HUES48 (cell line): ENCODE measurements around the gene ELL.
A peak's percentile ranks its signal among the peaks of the same experiment; 100 is the strongest.

Source experiments
- H3K27ac ChIP-seq: one replicate; pipeline ENCODE4 v1.7.0; 2013; ENCODE audit warnings: low read depth, low read length, inconsistent platforms
- H3K27me3 ChIP-seq: 2 replicates; pipeline ENCODE4 v1.6.1; 2013; ENCODE audit warnings: mild to moderate bottlenecking, low read length; ENCODE audit not compliant: control insufficient read depth, insufficient read depth
- H3K36me3 ChIP-seq: 2 replicates; pipeline ENCODE4 v1.6.1; 2013; ENCODE audit warnings: low read length; ENCODE audit not compliant: control insufficient read depth, insufficient read depth
- H3K4me1 ChIP-seq: 2 replicates; pipeline ENCODE4 v1.6.1; 2013; ENCODE audit warnings: mild to moderate bottlenecking, low read length; ENCODE audit not compliant: control insufficient read depth, insufficient read depth
- H3K4me3 ChIP-seq: 2 replicates; pipeline ENCODE4 v1.5.1; 2013; ENCODE audit warnings: mild to moderate bottlenecking, low read depth, low read length
- H3K9ac ChIP-seq: 2 replicates; pipeline ENCODE4 v1.6.1; 2013; ENCODE audit warnings: mild to moderate bottlenecking, low read depth, low read length, moderate library complexity
- H3K9me3 ChIP-seq: 2 replicates; pipeline ENCODE4 v1.6.1; 2013; ENCODE audit warnings: low read length; ENCODE audit not compliant: control insufficient read depth, insufficient read depth

Gene ELL

DNA sequence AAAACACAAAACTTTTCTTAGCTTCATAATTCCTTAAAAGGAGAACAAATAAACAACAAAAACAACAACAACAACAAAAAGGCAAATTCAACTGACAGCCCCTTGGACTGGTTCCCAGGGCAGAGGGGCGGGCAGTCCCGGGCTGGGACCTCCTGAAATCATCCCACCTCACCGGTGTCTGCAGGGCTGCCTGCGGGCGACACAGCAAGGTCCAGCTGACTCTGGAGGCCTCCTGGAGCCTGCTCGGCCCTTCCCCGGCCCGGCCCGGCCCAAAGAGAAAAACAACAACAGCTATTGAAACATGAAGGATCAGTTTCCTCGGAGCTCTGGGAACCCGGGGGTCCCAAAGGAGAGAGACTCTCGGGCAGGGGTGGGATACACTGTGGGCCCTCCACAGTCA lies 78.9 kb downstream of the ELL start:
- H3K27me3 ChIP-seq = no peaks in the 10 kb centered on the region
- peaks cover 15% of the 10 kb centered on the region for H3K4me1 ChIP-seq
- H3K4me3 ChIP-seq = no peak overlapping the region
- peaks cover 30% of the 10 kb centered on the region for H3K36me3 ChIP-seq
- H3K9ac ChIP-seq = no peak overlapping the region
- no peaks in the 10 kb centered on the region for H3K9me3 ChIP-seq
- H3K27ac ChIP-seq = no peak overlapping the region

DNA sequence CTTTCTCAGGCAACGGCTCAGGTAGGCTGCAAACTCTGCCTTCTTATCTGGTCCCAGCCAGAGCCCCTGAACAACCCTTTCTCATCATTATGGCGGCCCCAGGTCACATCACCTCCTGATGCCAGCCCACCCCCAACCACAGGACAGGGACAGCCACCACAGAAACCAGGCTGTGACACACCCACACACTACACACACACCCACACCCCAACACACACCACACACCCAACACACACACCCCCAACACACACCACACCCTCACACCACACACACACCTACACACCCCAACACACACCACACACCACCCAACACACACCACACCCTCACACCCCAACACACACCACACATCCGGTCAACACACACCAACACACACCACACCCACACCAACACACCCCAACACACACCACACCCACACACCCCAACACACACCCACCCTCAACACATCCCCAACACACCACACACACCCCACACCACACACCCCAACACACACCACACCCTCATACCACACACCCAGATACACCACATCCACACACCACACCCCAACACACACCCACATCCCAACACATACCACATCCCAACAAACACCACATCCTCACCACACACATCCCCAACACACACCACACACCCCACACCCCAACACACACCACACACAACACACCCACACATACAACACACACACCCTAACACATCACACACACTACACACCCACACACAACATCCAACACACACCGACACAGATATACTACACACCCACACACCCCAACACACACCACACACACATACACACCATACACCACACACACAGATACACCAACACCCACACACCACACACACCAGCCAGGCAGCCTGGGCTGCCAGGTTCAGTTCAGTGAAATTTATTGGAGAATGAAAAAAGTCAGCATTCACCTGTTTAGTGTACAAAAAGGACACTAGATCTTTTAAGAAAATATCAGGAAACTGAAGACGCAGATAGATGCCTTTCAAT lies 79.8 kb downstream of the ELL start:
- Histone ChIP-seq H3K9ac (no peak overlapping the region), H3K36me3 (peaks cover 30% of the 10 kb centered on the region), H3K27ac (no peak overlapping the region), H3K9me3 (no peaks in the 10 kb centered on the region), H3K4me1 (peaks cover 15% of the 10 kb centered on the region), H3K27me3 (no peaks in the 10 kb centered on the region), H3K4me3 (no peak overlapping the region)

DNA sequence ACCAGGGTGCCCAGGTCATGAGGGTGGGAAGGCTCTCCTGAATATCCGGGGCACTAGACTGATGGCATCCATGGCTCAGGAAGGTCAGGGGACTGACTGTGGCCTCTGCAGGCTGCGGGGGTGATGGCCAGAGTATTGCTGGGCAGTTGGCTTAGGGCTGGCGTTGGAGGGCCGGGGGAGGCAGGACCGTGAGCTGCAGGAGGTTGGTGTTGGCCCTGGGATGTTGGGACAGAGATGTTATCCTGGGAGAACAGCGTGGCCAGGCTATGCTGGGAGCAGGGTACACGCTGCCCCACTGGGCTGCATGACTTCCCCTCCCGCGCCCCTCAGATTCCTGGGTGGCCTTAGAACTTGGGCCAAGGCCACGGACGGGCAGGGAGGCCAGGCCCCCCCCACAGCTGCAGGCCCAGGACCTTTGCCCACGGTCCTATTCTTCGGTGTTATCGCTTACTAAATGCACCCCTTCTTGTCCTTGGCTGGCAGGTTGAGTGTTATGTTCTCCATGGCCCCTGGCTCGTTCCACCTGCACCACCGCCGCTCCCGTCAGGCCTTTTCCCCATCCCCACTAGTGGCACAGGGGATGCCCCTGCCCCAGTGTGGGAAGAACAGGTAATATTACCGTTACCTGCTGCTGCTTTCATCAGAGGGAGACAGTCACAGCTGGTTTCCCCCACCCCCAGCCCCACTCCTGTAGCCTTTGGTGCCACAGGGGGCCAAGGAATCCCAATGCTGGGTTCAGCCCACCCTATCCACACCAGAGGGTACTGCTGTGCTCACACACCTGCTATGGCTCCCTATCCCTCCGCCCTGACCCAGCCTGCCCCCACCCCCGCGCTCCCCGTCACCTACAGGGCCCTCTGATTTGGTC lies 80.7 kb downstream of the ELL start:
- Histone ChIP-seq H3K9ac (no peak overlapping the region), H3K4me3 (no peak overlapping the region), H3K36me3 (peaks cover 24% of the 10 kb centered on the region), H3K9me3 (no peaks in the 10 kb centered on the region), H3K27me3 (no peaks in the 10 kb centered on the region), H3K4me1 (peaks cover 15% of the 10 kb centered on the region), H3K27ac (no peak overlapping the region)

DNA sequence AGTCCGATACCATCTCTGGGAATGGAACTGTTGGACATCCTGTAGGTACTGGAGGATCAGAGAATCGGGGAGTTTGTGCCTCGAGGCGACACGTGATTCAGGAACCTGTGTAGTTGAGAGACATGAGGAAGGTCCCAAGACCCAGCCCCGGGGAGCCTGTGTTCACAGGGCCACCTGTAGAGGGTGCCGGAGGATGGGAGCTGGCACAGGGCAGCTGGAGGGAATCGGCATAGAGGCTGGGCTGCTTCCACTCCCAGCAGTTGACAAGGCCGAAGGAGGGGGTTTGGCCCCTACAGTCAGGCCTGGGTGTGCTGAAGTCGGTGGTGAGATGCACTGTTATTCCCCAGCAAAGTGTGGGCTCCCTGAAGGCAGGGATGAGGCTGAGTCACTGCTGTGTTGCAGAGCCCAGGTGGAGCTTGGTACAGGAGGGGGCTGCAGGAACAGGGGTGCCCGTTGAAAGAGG lies 81.4 kb downstream of the ELL start:
- Histone ChIP-seq H3K36me3 (peaks cover 24% of the 10 kb centered on the region), H3K9ac (no peak overlapping the region), H3K9me3 (no peaks in the 10 kb centered on the region), H3K27ac (peak overlapping the region; percentile 18), H3K4me1 (peaks cover 15% of the 10 kb centered on the region), H3K27me3 (no peaks in the 10 kb centered on the region), H3K4me3 (no peak overlapping the region)

DNA sequence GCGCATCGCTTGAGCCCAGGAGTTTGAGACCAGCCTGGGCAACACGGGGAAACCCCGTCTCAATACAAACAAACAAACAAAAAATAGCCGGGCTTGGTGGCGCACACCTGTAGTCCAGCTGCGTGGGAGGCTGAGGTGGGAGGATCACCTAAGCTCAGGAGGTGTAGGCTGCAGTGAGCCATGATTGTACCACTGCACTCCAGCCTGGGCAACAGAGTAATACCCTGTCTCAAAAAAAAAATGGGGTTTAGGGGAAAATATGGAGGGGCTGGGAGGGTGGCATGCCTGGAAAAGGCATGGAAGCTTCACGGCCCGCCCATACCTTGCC lies 82.0 kb downstream of the ELL start:
- peak overlapping the region; percentile 18 for H3K27ac ChIP-seq
- H3K9ac ChIP-seq = no peak overlapping the region
- no peak overlapping the region for H3K4me3 ChIP-seq
- peaks cover 28% of the 10 kb centered on the region for H3K36me3 ChIP-seq
- no peaks in the 10 kb centered on the region for H3K27me3 ChIP-seq
- H3K4me1 ChIP-seq = peaks cover 15% of the 10 kb centered on the region
- no peaks in the 10 kb centered on the region for H3K9me3 ChIP-seq

DNA sequence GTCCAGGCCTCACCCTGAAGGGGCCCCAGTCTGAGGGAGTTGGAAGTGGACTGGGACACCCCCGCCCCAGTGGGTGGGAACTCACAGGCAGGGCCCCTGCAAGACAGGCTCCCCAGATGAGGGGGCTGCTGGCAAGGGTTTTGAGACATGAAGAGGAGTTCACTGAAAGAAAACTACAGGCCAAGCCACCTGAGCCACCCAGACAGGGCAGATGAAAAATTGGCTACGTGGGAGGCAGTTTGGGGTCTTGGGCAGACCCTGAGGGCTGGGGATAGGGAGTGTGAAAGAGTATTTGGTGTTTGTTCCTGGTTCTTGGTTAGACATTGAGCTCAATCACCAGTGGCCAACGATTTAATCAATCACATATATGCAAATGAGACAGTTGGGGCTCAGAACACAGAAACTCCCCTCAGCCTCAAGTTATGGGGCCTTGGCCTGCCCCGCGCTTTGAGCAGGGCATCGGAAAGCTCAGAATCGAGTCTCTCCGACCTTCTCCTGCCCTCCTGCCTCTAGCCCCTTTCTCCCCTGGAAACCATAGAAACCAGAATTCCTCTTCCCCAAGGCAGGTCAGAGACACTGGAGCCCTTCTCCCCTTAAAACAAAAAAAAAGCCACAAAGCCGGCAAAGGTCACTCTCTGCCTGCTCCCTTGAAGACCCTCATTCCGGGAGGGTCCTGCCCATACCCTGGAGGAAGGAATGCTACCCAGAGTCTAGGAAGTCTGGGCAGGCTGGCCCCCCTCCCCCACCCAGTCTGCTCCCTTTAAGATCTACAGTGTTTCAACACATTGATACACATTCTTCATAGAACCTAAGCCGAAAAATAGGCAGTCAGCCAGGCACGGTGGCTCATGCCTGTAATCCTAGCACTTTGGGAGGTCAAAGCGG lies 82.6 kb downstream of the ELL start:
- peaks cover 19% of the 10 kb centered on the region for H3K4me1 ChIP-seq
- no peak overlapping the region for H3K9ac ChIP-seq
- H3K27ac ChIP-seq = peak overlapping the region; percentile 91
- H3K27me3 ChIP-seq = no peaks in the 10 kb centered on the region
- no peaks in the 10 kb centered on the region for H3K9me3 ChIP-seq
- H3K4me3 ChIP-seq = no peak overlapping the region; the same call in 1 of the 2 replicates
- peaks cover 26% of the 10 kb centered on the region for H3K36me3 ChIP-seq

DNA sequence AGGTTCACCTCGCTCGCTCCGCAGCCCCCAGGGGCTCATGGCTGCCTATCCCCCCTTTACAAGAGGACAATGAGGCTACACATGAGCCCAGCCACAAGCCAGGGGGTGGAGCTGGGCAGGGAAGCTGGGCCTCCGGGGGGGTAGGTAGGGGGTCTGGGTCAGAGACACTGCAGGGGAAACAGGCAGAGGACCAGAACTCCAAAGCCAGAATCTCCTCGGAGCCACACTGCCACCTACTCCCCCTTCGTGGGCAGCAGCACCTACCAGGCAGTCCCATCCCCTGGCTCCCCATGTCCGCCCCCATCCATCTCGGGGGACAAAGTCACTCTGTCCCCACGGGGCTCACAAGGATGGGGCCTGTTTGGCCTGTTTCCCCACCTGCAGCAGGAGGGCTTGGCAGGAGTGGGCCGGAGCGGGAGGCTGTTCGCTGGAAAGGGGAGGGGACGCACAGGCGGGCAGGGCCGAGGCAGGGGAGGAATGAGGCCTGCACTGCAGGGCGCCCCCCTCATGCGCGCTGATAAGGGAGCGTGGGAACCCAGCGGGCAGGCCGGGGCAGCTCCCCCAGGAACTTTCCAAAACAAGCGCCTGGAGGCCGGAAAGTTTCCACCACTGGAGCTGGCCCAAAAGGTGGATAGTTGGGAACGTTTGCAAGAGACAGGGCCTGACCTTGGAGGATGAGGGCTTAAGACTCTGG lies 83.4 kb downstream of the ELL start:
- peaks cover 19% of the 10 kb centered on the region for H3K36me3 ChIP-seq
- no peaks in the 10 kb centered on the region for H3K9me3 ChIP-seq
- H3K4me3 ChIP-seq = peak overlapping the region; percentile 52; the same call in 1 of the 2 replicates
- H3K27me3 ChIP-seq = no peaks in the 10 kb centered on the region
- H3K9ac ChIP-seq = no peak overlapping the region
- H3K27ac ChIP-seq = peak overlapping the region; percentile 91
- H3K4me1 ChIP-seq = peaks cover 21% of the 10 kb centered on the region

DNA sequence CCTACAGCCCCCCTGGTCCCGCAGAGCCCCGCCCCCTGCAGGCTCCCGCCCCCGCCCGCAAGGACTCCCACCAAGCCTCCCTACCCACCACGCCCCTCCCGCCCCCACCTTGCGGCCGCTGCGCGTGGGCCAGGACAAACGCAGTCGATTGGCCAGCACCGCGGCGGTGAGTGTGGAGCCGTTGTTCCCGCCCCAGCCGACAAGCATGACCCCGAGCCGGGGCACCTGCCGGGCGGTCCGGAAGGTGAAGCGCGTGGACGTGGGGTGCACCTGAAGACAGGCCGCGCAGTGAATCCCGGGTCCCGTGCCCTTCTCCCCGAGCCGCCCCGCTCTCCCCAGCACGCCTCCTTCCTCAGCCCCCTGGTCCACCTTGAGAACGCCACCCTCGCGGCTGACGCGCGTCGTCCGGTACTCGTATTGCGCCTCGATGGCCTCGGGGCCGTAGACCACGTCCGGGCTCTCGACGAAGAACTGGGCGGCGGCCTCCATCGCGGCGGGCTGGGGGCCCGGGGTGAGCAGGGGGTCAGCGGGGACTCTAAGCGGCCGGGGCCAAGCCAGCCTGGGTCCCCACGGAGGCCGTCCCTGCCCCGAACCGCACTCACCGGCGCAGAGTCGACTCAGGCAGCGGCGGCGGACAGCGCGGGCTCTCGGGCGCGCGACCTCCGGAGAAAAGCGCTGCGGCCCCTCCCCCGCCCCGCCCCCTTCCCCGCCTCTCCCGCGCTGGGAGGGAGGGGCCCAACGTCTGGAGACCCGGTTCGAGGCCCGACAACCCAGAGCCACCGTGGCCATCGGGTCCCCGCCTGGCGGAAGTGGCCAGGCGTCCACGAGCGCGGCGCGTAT lies 84.2 kb downstream of the ELL start, which contains the start of gene ISYNA1:
Gene ISYNA1 (minus strand): TSS at position 643 of the 840 bp plus-strand sequence. CDS start 154 bp downstream, at position 489.
- H3K27me3 ChIP-seq = no peaks in the 10 kb centered on the region
- peak within 1 kb of the TSS; percentile 81; the same call in 1 of the 2 replicates for H3K9ac ChIP-seq
- H3K27ac ChIP-seq = peak within 1 kb of the TSS; percentile 91
- H3K4me1 ChIP-seq = peaks cover 26% of the 10 kb centered on the region
- no peaks in the 10 kb centered on the region for H3K9me3 ChIP-seq
- H3K4me3 ChIP-seq = peak within 1 kb of the TSS; percentile 90
- peaks cover 18% of the 10 kb centered on the region for H3K36me3 ChIP-seq

DNA sequence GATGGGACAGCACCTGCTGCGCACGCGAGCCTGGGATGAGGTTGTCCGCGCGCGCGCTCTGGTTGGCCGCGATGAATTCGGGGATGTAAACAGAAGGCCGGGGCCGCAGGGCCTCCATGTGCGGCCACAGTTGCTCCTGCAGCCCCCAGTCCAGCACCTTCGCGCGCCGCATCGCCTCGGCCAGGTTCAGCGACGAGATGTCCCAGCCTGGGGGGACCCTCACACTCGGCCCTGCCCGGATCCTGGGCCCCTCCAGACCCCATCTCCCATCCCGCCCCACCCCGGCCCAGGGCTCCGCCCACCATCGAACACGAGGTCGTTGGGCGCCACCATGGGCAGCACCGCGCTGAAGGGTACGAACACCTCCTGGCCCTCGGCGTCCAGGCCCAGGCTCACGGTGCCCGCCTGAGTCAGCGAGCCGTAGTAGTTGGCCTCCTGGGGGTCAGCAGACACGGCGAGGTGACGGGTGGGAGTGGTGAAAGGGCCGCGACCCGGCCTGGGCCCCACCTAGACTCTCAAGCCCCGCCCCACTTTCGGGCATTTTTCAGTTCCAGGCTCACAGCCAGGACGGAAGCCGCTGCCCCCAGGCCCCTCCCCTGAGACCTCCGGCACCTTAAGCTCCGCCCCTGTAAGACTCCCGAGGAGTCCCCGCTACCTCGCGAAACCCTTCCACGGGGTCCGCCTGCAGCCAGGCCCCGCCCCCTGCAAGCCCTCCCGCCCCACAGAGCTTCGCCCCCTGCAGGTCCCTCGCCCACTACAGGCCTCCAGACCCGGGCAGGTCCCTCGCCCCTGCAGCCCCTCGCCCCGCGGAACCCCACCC lies 85.0 kb downstream of the ELL start:
- Histone ChIP-seq H3K4me3 (peak overlapping the region; percentile 84), H3K4me1 (peaks cover 30% of the 10 kb centered on the region), H3K9me3 (no peaks in the 10 kb centered on the region), H3K36me3 (peaks cover 18% of the 10 kb centered on the region), H3K9ac (peak overlapping the region; percentile 81; the same call in 1 of the 2 replicates), H3K27ac (peak overlapping the region; percentile 64), H3K27me3 (no peaks in the 10 kb centered on the region)
